ENCODE results near the gene ST6GALNAC1.
A peak's percentile ranks its signal among the peaks of the same experiment; 100 is the strongest.

The ST6GALNAC1 gene, protein sequence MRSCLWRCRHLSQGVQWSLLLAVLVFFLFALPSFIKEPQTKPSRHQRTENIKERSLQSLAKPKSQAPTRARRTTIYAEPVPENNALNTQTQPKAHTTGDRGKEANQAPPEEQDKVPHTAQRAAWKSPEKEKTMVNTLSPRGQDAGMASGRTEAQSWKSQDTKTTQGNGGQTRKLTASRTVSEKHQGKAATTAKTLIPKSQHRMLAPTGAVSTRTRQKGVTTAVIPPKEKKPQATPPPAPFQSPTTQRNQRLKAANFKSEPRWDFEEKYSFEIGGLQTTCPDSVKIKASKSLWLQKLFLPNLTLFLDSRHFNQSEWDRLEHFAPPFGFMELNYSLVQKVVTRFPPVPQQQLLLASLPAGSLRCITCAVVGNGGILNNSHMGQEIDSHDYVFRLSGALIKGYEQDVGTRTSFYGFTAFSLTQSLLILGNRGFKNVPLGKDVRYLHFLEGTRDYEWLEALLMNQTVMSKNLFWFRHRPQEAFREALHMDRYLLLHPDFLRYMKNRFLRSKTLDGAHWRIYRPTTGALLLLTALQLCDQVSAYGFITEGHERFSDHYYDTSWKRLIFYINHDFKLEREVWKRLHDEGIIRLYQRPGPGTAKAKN

DNA sequence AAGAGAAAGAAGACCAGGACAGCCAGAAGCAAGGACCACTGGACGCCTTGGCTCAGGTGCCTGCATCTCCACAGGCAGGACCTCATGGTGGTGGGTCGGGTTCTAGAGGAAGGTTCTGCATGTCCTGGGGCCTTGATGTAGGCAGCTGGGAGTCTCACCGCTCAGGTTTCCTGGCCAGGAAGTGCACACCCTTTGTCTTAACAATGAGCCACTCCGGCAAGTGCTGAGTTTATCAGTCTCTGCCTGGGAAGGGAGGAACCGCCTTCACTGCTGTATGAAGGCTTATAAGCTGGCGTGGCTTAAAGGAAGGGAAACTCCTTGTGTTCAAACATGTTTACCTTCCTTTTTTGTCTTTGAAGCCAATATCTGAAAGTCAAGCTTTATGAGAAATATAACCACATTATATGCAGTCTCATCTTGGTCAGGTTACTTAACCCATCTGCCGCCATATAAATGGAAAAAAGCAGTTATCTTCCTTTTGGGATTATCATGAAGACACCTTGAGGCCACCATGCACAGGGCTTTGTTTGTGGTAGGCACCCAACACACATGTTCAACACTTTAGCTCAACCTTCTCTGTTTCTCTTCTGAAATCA lies at the start of gene ST6GALNAC1:
Gene ST6GALNAC1, minus strand, starts transcription at position 205 of the 596 bp plus-strand sequence. Its CDS starts 119 bp downstream, at position 86.
- DNase-seq (ENCODE audit: low read depth in 2 of 2): no peak

DNA sequence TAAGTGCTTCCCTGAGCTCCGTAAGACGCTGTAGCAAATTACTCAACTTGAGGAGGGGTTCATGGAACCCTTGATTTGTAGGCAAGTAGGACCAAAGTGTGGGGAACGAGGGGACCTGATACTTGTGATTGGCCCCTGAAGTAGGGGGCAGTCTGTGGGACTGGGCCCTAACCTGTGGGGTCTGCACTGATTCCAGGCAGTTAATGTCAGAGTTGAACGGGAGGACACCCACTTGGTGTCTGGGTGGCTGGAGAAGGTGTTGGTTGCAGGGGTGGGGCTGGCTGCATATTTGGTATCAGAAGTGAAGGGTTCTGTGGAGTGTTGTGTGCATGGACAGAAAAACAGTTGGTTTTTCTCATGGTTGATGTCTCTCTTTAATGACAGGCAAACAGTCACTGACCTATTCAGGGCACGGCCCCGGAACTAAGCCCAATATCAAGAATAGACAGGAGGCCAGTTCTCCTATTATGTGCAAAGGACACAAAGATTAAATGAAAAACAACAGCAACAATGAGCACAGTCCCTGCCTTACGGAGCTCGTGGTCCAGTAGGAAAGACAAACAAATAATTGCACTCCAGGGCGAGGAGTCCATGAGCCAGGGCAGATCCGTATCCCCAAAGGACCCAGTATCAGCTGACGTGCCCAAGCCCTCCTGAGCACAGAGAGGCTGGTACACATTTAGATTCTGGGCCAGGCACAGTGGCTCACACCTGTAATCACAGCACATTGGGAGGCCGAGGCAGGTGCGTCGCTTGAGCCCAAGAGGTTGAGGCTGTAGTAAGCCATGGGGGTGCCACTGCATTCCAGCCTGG lies 48.0 kb upstream of the ST6GALNAC1 start:
- no peak for DNase-seq (ENCODE audit: low read depth in 2 of 2)

DNA sequence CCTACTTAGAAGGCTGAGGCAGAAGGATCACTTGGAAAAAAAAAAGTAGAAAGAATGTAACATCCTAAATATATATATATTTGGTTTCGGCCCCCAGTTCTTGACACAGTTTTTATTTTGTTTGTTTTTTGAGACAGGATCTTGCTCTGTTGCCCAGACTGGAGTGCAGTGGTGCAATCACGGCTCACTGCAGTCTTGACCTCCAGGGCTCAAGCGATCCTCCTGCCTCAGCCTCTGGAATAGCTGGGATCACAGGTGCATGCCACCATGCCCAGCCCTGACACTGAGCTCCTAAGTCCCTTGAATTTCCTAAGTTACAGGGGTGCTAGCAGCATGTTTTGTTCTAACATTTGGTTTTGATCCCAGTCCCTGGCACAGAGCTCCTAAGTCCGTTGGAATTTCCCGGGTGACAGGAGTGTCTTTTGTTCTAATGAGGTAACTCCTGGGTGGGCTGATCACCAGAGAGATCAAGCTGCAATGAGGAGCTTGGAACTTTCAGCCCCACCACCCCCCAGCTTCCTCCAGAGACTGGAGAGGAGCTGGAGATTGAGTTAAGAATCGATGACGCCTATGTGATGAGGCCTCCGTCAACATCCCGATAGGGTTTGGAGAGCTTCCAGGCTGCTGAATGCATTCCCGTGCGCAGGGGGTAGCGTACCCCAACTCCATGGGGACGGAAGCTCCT lies 47.2 kb upstream of the ST6GALNAC1 start:
- no peak for DNase-seq (ENCODE audit: low read depth in 2 of 2)

DNA sequence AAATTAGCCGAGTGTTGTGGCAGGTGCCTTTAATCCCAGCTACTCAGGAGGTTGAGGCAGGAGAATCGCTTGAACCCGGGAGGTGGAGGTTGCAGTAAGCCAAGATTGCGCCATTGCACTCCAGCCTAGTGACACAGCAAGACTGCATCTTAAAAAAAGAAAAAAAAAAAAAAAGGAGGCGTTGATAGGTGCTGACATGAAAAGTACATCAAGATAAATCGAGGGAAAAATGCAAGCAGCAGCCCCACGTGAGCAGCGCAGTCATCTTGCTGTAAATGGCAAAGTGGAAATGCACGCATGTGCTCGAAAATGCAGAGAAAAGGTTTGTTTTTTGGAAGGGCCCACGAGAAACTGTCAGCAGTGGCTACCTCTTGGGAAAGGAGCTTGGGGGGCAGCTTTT lies 46.3 kb upstream of the ST6GALNAC1 start:
- no peak for DNase-seq (ENCODE audit: low read depth in 2 of 2)

DNA sequence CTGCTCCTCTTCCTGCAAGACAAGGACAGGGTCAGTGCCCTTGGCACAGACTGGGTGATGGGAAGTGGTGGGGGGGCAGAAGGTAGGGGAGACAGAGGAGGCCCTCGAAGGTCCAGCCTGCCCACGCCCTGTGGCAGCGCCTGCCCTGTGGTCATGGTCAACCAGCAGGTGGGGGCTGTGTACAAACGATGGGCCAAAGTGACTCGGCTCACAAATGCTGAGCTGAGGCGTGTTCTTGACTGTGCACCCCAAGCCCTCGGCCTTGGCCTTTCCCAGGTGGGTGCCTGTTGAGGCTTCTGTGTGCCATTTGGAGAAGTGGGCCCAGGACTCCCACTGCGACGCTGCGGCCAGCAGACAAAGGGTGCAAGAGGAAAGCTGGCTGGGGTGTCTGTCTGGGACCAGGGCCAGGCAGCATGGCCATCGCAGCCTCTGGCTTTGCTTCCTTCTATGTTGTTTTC lies 44.6 kb upstream of the ST6GALNAC1 start:
- DNase-seq (ENCODE audit: low read depth in 2 of 2): no peak

DNA sequence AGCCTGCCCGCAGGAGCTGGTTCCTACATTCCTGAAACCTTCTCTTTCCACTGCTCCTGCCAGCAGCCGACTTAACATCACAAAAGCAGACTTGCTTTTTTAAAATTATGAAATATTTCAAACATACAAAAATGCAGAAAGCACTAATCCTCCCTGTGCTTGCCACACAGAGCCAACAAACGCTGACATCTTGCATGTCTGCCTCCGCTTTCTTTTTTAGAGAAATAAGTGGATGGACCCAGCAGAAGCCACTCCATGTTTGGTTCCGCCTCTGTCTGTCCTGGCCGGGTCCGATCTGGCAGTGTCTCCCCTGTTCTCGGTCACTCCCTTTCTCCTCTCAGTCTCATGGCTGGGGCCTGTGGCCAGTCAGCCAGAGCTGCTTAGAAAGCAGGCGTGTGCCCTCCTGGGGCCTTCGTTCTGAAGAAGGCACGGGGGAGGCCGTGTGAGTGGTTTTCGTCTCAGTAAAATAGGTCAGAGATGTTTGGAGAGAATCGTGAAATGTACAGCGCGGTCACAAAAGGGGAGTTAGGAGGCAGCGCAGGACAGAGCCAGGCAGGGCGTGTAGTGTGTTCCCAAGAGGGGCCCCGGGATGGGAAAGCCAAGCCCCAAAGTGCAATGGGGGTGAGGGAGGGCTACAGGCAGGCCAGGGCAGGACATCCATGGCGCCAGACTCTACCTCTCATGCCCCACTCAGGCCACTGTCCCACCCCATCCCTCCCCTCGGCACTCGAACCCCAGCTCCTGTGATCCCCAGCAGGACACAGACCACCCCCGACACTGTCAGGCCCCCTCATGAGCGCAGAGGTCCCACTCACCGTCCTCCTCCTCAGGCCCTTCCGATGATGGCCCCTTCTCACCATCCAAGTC lies 44.0 kb upstream of the ST6GALNAC1 start:
- DNase-seq (ENCODE audit: low read depth in 2 of 2): no peak

DNA sequence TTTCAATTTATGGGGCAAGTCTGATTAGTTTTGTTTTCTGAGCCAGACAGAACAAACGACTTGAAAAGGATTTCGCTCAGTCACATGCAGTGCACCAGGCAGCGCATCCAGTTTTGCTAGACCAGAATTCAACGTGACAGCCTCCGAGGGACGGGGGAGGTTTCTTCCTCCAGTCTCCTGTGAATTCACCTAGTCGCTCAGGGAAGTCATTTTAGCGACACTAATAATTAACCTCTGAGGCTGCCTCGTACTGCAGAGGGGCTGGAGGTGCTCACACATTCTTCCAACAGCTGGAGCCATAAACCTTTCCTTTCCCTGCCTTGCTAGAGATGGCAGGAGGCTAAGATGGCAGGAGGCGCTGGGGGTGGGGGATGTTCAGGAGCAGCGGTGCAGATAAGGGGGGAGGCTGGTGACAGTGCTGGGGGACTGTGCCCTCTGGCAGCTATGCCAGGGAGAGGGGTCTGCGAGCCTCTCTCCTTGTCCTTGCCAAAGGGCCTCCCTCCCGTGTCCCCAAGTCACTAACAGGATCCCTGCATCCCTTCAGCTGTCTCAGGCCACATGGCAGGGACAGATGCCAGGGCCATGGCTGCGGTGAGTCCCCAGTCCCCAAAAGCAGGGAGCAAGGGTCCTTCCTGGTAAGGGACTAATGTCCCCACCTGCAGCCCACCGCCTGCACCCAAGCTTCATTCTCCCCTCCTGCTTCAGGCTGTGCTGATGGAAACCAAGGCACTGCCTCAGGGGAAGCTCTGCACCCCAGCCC lies 43.2 kb upstream of the ST6GALNAC1 start:
- DNase-seq (ENCODE audit: low read depth in 2 of 2): no peak

DNA sequence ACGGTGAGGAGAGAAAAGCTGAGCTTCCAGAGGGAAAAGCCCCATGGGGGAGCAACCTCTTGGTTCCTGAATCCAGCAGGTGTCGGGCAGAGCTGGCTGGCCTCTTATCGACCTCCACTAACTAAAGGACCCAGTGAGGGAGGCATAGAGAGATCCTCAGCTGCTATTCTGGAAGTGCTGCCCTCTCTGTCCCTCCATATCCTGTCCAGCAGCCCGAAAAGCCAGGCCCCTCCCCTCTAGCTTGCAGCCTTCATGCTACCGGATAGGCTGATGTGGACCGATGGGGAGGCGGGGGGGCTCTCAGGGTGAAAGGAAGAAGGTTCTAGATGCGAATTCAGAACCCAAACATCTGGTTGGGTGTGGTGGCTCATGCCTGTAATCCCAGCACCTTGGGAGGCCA lies 42.3 kb upstream of the ST6GALNAC1 start:
- no peak for DNase-seq (ENCODE audit: low read depth in 2 of 2)

DNA sequence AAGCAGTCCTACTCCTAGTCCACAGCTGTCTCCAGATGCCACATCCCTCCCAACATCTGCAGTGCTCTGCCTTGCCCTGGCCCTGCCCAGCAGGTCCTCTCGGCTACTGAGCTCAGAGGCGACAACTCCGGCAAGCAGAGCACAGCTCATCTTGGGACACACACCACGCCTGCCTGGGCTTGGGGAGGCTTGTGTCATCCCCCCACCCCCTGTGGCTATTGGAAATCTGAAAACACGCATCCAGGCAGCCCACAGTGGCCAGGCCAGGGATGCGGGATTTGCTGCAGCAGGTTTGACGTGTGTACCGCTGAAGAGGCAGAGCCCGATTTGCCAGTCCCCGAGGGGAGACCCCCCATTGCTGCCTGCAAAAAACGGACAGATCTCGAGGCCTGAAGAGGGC lies 41.8 kb upstream of the ST6GALNAC1 start:
- DNase-seq (ENCODE audit: low read depth in 2 of 2): no peak

DNA sequence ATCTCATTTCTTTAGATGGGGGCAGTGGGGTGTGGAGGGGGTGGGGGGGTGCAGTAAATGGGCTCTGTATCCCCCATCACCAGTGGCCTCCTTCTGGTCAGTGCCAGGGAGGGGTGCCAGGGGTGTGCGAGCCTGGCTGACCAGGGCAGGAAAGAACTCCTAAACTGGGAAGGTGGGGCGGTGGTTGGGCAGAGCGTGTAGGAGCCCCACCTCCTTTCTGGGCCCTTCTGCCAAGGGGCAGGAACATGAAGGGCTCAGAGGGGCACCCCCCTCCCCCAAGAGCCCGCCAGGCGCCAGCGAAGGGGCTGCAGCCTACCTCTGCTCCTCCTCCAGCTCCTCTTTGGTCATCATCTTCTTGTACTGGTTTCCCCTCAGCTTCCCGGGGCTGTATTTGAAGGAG lies 41.2 kb upstream of the ST6GALNAC1 start:
- no peak for DNase-seq (ENCODE audit: low read depth in 2 of 2)

DNA sequence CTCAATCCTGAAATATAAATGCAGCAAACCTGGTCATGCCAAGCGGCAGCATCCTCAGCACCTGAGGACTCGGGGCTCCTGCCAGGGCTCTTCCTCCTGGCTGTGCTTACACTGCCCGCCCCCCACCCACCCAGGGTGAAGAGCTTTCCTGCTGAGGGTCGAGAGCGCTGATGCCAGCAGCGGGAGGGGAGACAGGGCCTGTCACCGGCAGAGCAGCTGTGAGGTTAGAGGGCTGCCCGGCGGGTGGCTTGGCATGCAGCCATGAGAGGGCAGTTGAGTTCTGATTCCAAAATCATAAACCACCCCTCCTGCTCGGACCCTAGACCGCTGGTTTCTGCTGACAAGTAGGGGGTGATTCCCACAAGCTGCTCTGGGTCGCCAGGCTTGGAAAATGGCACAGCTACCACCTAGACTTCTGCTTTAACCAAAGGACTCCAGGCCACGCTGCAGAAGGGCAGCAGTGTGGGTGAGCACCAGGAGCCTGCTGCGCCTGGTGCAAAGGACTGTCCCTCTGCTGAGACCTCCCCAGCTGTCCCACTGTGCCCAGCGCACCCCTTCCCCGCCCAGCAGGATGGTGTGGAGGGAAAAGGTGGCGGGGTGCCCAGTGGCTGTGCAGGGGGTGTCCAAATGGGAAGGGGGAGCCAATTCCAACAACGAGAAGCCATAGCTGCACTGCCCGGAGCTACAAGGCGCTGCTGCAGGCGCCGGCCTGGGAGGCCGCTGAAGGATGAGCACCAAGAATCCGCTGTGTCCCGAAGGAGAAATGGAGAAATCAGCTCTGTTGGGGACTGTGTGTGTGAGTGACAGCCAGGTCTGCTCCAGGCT lies 40.6 kb upstream of the ST6GALNAC1 start:
- DNase-seq (ENCODE audit: low read depth in 2 of 2): no peak

DNA sequence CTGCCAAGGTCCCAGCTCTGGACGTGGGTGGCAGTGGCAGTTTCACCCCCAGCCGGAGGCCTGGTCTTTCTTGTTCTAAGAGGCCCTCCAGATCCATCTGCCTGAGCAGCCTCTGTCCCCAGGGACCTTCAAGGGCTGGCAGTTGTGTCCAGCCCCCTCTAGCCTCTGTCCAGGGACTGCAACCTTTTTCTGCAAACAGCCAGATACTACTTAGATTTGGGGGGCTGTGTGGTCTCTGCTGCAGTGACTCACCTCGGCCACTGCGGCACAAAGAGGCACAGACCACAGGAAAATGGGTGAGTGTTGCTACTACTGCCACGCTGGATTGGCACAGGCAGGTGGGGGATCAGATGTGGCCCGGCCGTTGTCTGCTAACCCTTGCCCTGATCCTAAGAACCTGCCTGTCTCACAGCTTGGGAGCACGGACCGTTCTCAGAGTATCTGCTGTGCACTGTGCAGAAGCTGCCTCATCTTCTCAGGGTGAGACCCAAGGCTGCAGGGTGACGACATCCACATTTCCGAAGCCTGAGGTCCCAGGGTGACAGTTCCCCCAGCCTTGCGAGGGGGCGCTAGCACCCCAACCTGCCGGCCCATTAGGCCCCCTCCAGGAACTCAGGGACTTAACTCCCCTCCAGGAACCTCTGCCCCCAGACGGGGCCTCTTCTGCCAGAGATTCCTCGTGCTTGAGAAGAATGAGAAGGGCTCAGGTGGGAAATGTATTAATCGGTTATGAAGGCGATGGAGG lies 39.6 kb upstream of the ST6GALNAC1 start:
- no peak for DNase-seq (ENCODE audit: low read depth in 2 of 2)

DNA sequence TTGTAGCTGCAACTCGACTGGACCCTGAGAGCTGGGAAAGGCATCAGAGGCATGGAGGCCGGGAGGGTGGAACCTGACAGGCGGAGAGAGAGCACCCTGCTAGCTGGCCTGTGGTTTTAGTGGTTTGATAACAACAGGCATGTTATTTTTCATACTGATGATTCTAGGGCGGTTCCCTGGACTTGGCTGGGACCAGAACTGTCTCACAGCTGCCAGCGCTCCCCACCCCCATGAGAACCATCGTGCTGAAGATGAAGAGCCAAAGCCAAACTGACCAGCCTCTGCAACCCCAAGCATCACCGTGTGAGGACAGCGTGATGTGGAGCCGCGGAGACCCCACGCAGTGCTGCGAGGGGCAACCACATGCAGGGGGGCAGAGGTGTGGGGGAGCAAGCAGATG lies 38.7 kb upstream of the ST6GALNAC1 start:
- DNase-seq (ENCODE audit: low read depth in 2 of 2): no peak

DNA sequence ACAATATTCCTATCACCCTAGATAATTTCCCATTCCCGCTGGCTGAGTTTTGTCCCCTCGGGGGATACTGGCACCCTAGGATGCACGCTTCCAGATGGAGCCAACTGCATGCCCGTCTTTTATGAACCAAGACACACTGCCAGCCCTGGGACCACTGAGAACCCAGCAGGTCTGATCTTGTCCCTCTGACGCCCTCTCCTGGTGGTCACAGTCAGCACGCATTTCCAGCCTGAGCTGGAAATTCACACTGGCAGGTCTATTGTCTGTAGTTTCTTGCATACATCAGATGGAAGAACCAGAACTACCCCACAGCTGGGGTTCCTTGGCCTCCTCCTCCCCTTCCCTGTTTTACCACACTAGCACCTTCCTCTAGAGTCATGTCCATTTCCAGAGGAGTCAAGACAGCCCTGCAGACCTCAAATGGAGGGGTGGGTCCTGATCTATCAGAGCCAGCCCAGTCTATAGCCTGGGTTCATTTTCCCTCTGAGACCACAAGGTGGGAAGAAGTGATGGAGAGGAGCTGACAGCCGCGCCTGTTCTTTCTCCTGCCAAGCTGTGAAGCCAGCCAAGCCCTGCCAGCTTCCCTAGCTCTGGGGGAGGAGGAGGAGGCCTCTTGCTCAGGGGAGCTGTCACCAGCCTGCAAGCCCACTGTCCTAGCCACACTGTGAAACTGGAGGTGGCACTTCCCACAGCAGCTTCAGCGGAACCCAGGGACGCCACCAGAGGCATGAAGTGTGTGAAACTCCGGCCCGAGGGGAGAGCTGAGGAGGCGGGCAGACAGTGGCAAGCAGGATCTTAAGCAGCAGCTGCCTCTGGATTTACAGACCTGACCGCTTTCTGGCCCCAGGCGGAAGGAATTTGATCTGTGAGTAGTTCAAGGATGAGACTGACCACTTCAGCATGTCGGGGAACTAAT lies 37.9 kb upstream of the ST6GALNAC1 start:
- peak; percentile 41 to 42 for DNase-seq (ENCODE audit: low read depth in 2 of 2)

DNA sequence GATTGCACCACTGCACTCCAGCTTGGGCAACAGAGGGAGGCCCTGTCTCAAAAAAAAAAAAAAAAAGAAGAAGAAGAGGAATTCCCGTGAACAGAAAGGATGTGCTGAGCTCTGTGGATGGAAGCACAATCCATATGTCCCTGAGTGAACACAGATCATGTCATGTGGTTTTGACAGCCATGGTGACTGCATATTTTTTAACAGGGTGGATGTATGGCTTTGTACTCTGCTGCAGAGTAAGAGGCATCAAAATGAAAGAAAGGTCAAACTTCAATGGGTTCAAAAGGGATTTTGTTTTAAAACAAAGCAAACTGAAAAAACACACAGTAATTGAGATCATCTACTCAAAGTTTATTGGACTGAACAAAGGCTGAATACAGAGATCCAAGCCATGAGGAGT lies 35.7 kb upstream of the ST6GALNAC1 start:
- DNase-seq (ENCODE audit: low read depth in 2 of 2): no peak

DNA sequence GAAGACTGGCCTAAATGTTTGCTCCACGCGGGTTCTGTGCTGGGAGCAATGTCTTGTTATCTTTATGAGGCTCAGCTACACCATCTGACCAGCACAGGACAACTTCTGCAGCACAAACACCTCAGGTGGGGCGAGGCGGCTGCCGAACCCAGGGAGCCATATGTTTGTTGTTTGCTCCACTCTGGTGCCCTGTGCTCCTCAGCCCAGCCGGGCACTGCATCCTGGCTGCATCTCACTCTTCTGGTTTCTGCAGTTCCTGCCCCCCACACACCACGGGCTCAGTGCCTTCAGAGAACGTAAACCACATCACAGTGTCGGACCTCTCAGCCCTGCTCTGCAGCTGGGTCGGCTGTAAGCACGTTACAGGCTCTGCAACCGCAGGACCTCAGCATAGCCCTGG lies 34.8 kb upstream of the ST6GALNAC1 start:
- peak; percentile 3 to 24 for DNase-seq (ENCODE audit: low read depth in 2 of 2)

DNA sequence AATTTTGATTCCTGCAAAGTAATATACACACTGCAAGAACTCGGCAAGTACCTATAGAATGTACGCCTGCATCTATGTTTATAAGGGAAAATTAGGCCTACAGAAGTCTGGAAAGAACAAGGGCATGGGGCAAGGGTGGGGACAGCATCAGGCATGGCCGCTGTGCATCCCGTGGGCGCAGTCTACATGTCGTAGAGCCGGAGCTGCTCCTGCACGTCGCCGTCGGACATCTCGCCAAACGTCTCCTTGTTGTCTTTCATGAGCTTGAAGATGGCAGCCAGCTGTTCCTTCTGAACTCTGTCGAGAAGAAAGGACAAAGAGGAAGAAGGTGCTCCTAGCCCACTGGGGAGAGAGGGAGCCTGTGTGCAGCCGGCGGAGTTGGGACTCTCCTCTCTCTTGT lies 33.8 kb upstream of the ST6GALNAC1 start:
- DNase-seq (ENCODE audit: low read depth in 2 of 2): no peak

Measured in stimulated activated CD8-positive, alpha-beta memory T cell treated with anti-CD3 and anti-CD28 coated beads, Interleukin-7, amount 100 ng/mL, for 4 hours (primary cell).